ENCODE measurements around the gene NFX1.
"Not testable (repeated sequence)": the region's sequence is repeated elsewhere in the genome, so short reads cannot be mapped to it uniquely, and the experiment has no call there.

Gene NFX1

GRCh38 chr9:33364127-33364526 lies 73.8 kb downstream of the NFX1 start:
- no peak overlapping the region for H3K18ac ChIP-seq (ENCODE audit: low read depth in 1 of 2, low read length in 2 of 2)
- no peaks in the 10 kb centered on the region for H3K27me3 ChIP-seq (ENCODE audit: control insufficient read depth in 1 of 2, insufficient read depth in 1 of 2, low read length in 2 of 2)
- H2BK15ac ChIP-seq (ENCODE audit: low read depth, poor library complexity, severe bottlenecking) = no peak overlapping the region
- H4K91ac ChIP-seq (ENCODE audit: low read length) = no peak overlapping the region
- H2BK12ac ChIP-seq (ENCODE audit: low read length in 2 of 2) = no peak overlapping the region
- H2AFZ ChIP-seq (ENCODE audit: low read depth, low read length) = no peak overlapping the region
- 97% methylated on average over 2 of the region's 2 CpGs for WGBS
- no peak overlapping the region for H4K8ac ChIP-seq (ENCODE audit: low read length)
- H2BK120ac ChIP-seq (ENCODE audit: low read depth, low read length) = no peak overlapping the region
- H3K4ac ChIP-seq (ENCODE audit: low read depth in 1 of 2, low read length in 2 of 2) = no peak overlapping the region
- H3K4me3 ChIP-seq (ENCODE audit: insufficient read depth in 1 of 2, low read depth in 1 of 2, low read length in 2 of 2) = no peak overlapping the region
- H3K23ac ChIP-seq (ENCODE audit: low read length in 2 of 2) = no peak overlapping the region
- H3K4me1 ChIP-seq (ENCODE audit: control insufficient read depth, insufficient read depth, low read depth, low read length) = no peaks in the 10 kb centered on the region
- H3K79me1 ChIP-seq (replicated peaks; ENCODE audit: low read length, poor library complexity, severe bottlenecking) = no peaks in the 10 kb centered on the region
- H2AK5ac ChIP-seq (ENCODE audit: low read length, severe bottlenecking) = no peak overlapping the region
- no peak overlapping the region for H3K9ac ChIP-seq (ENCODE audit: low read length)
- DNase-seq = no peak
- H3K27ac ChIP-seq (ENCODE audit: low read length, poor library complexity, severe bottlenecking) = no peak overlapping the region
- no peak overlapping the region for H2BK5ac ChIP-seq (ENCODE audit: low read depth, low read length, poor library complexity, severe bottlenecking)
- no peaks in the 10 kb centered on the region for H3K9me3 ChIP-seq (ENCODE audit: control insufficient read depth, low read length)
- H3K4me2 ChIP-seq (ENCODE audit: low read length, poor library complexity, severe bottlenecking) = no peak overlapping the region
- peaks cover 38 to 83% of the 10 kb centered on the region in 2 experiments for H3K36me3 ChIP-seq (ENCODE audit: control insufficient read depth in 1 of 2, insufficient read depth in 2 of 2, low read depth in 1 of 2, low read length in 2 of 2)
- no peak overlapping the region for H3K14ac ChIP-seq (ENCODE audit: low read length in 2 of 2)

- not testable (repeated sequence) for H3K4me1 ChIP-seq (ENCODE audit: control insufficient read depth, insufficient read depth, low read depth, low read length); H2BK12ac ChIP-seq (ENCODE audit: low read length in 2 of 2); H3K4ac ChIP-seq (ENCODE audit: low read depth in 1 of 2, low read length in 2 of 2); H4K91ac ChIP-seq (ENCODE audit: low read length); H3K9ac ChIP-seq (ENCODE audit: low read length); H2BK120ac ChIP-seq (ENCODE audit: low read depth, low read length); H3K27me3 ChIP-seq (ENCODE audit: control insufficient read depth in 1 of 2, insufficient read depth in 1 of 2, low read length in 2 of 2); H3K23ac ChIP-seq (ENCODE audit: low read length in 2 of 2); DNase-seq; H3K18ac ChIP-seq (ENCODE audit: low read depth in 1 of 2, low read length in 2 of 2); H3K79me1 ChIP-seq (replicated peaks; ENCODE audit: low read length, poor library complexity, severe bottlenecking); H2BK15ac ChIP-seq (ENCODE audit: low read depth, poor library complexity, severe bottlenecking); H3K14ac ChIP-seq (ENCODE audit: low read length in 2 of 2); H3K9me3 ChIP-seq (ENCODE audit: control insufficient read depth, low read length); H2AK5ac ChIP-seq (ENCODE audit: low read length, severe bottlenecking); H3K4me3 ChIP-seq (ENCODE audit: insufficient read depth in 1 of 2, low read depth in 1 of 2, low read length in 2 of 2); H2AFZ ChIP-seq (ENCODE audit: low read depth, low read length); H4K8ac ChIP-seq (ENCODE audit: low read length); H2BK5ac ChIP-seq (ENCODE audit: low read depth, low read length, poor library complexity, severe bottlenecking); H3K4me2 ChIP-seq (ENCODE audit: low read length, poor library complexity, severe bottlenecking); H3K27ac ChIP-seq (ENCODE audit: low read length, poor library complexity, severe bottlenecking)
- H3K36me3 ChIP-seq (ENCODE audit: control insufficient read depth in 1 of 2, insufficient read depth in 2 of 2, low read depth in 1 of 2, low read length in 2 of 2) = peaks cover 38 to 86% of the 10 kb centered on the region in 2 experiments
- WGBS = 97% methylated on average over 4 of the region's 4 CpGs
These were observed 74.5 kb downstream of the NFX1 start for GRCh38 chr9:33364814-33365213.

DNA sequence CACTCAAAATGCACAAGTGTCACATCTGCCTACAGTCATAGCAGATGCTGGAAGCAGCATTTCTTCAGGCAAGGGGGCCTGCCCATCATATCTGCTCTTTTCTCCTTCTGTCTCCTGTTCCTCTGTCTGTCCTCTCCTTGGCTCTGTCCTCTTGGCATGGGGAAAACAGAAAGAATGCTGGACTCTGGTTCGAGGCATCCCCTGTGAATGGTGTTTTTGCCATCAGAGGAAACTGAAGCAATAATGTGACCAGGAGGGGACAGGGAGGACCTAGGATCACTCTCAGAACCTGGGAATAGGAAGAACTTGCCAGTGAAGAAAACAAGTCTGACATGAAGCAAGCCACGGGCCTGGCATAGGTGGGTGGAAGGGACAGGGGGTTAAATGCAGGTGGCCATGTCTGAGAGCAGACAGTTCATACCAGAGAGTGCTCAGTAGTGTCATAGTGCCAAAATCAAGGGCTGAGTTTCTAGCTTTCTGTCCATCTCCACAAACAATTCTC lies 76.7 kb downstream of the NFX1 start:
- Histone ChIP-seq H3K4me2 (ENCODE audit: low read length, poor library complexity, severe bottlenecking) (no peak overlapping the region), H2BK15ac (ENCODE audit: low read depth, poor library complexity, severe bottlenecking) (no peak overlapping the region), H3K9me3 (ENCODE audit: control insufficient read depth, low read length) (no peaks in the 10 kb centered on the region), H3K4me3 (ENCODE audit: insufficient read depth in 1 of 2, low read depth in 1 of 2, low read length in 2 of 2) (no peak overlapping the region), H3K36me3 (ENCODE audit: control insufficient read depth in 1 of 2, insufficient read depth in 2 of 2, low read depth in 1 of 2, low read length in 2 of 2) (peaks cover 52 to 90% of the 10 kb centered on the region in 2 experiments), H3K18ac (ENCODE audit: low read depth in 1 of 2, low read length in 2 of 2) (no peak overlapping the region), H2AFZ (ENCODE audit: low read depth, low read length) (no peak overlapping the region), H2BK120ac (ENCODE audit: low read depth, low read length) (no peak overlapping the region), H4K91ac (ENCODE audit: low read length) (no peak overlapping the region), H4K8ac (ENCODE audit: low read length) (no peak overlapping the region), H3K27ac (ENCODE audit: low read length, poor library complexity, severe bottlenecking) (no peak overlapping the region), H2BK12ac (ENCODE audit: low read length in 2 of 2) (no peak overlapping the region), H3K4me1 (ENCODE audit: control insufficient read depth, insufficient read depth, low read depth, low read length) (no peaks in the 10 kb centered on the region), H3K23ac (ENCODE audit: low read length in 2 of 2) (no peak overlapping the region), H3K79me1 (replicated peaks; ENCODE audit: low read length, poor library complexity, severe bottlenecking) (no peaks in the 10 kb centered on the region), H2AK5ac (ENCODE audit: low read length, severe bottlenecking) (no peak overlapping the region), H2BK5ac (ENCODE audit: low read depth, low read length, poor library complexity, severe bottlenecking) (no peak overlapping the region), H3K14ac (ENCODE audit: low read length in 2 of 2) (no peak overlapping the region), H3K27me3 (ENCODE audit: control insufficient read depth in 1 of 2, insufficient read depth in 1 of 2, low read length in 2 of 2) (no peaks in the 10 kb centered on the region), H3K4ac (ENCODE audit: low read depth in 1 of 2, low read length in 2 of 2) (no peak overlapping the region), H3K9ac (ENCODE audit: low read length) (no peak overlapping the region)
- 99% methylated on average over 2 of the region's 2 CpGs for WGBS
- no peak for DNase-seq

GRCh38 chr9:33372900-33373299 lies 82.6 kb downstream of the NFX1 start:
- no peak overlapping the region for H4K91ac ChIP-seq (ENCODE audit: low read length)
- H3K18ac ChIP-seq (ENCODE audit: low read depth in 1 of 2, low read length in 2 of 2) = no peak overlapping the region
- no peak overlapping the region for H3K4ac ChIP-seq (ENCODE audit: low read depth in 1 of 2, low read length in 2 of 2)
- H3K4me2 ChIP-seq (ENCODE audit: low read length, poor library complexity, severe bottlenecking) = no peak overlapping the region
- no peak overlapping the region for H2BK5ac ChIP-seq (ENCODE audit: low read depth, low read length, poor library complexity, severe bottlenecking)
- H3K36me3 ChIP-seq (ENCODE audit: control insufficient read depth in 1 of 2, insufficient read depth in 2 of 2, low read depth in 1 of 2, low read length in 2 of 2) = peaks cover 37 to 62% of the 10 kb centered on the region in 2 experiments
- H2BK120ac ChIP-seq (ENCODE audit: low read depth, low read length) = no peak overlapping the region
- H3K4me3 ChIP-seq (ENCODE audit: insufficient read depth in 1 of 2, low read depth in 1 of 2, low read length in 2 of 2) = no peak overlapping the region
- H4K8ac ChIP-seq (ENCODE audit: low read length) = no peak overlapping the region
- WGBS = 91% methylated on average over 4 of the region's 4 CpGs
- H3K9ac ChIP-seq (ENCODE audit: low read length) = no peak overlapping the region
- peaks cover 1% of the 10 kb centered on the region for H3K4me1 ChIP-seq (ENCODE audit: control insufficient read depth, insufficient read depth, low read depth, low read length)
- no peaks in the 10 kb centered on the region for H3K27me3 ChIP-seq (ENCODE audit: control insufficient read depth in 1 of 2, insufficient read depth in 1 of 2, low read length in 2 of 2)
- no peak overlapping the region for H2AFZ ChIP-seq (ENCODE audit: low read depth, low read length)
- H2BK15ac ChIP-seq (ENCODE audit: low read depth, poor library complexity, severe bottlenecking) = no peak overlapping the region
- no peak overlapping the region for H2BK12ac ChIP-seq (ENCODE audit: low read length in 2 of 2)
- H3K9me3 ChIP-seq (ENCODE audit: control insufficient read depth, low read length) = no peaks in the 10 kb centered on the region
- H3K27ac ChIP-seq (ENCODE audit: low read length, poor library complexity, severe bottlenecking) = no peak overlapping the region
- H3K79me1 ChIP-seq (replicated peaks; ENCODE audit: low read length, poor library complexity, severe bottlenecking) = no peaks in the 10 kb centered on the region
- no peak overlapping the region for H3K23ac ChIP-seq (ENCODE audit: low read length in 2 of 2)
- H3K14ac ChIP-seq (ENCODE audit: low read length in 2 of 2) = no peak overlapping the region
- H2AK5ac ChIP-seq (ENCODE audit: low read length, severe bottlenecking) = no peak overlapping the region
- no peak for DNase-seq
